GM21360 (cell line): ENCODE results near the gene CDH3.

Source experiments
- ATAC-seq: cut with Tn5 transposase; IDR thresholded peaks from one replicate; pipeline ENCODE4 v1.9.1; 2021; ENCODE audit warnings: mild to moderate bottlenecking, moderate library complexity; ENCODE audit not compliant: unreplicated experiment

Gene CDH3

GRCh38 chr16:68646953-68647659 lies 2.0 kb downstream of the CDH3 start:
- ATAC-seq = no peak

GRCh38 chr16:68651136-68651535 lies 6.0 kb downstream of the CDH3 start:
- ATAC-seq = no peak

GRCh38 chr16:68652659-68653058 lies 7.5 kb downstream of the CDH3 start:
- no peak for ATAC-seq

- no peak for ATAC-seq
These were observed 10.7 kb downstream of the CDH3 start for GRCh38 chr16:68655806-68656205.

GRCh38 chr16:68656751-68657150 lies 11.6 kb downstream of the CDH3 start:
- no peak for ATAC-seq

GRCh38 chr16:68658341-68658973 lies 13.3 kb downstream of the CDH3 start:
- no peak for ATAC-seq

- no peak for ATAC-seq
These were observed 13.9 kb downstream of the CDH3 start for GRCh38 chr16:68658974-68659360.

- no peak for ATAC-seq
These were observed 14.6 kb downstream of the CDH3 start for GRCh38 chr16:68659412-68660358.

- no peak for ATAC-seq
These were observed 15.3 kb downstream of the CDH3 start for GRCh38 chr16:68660359-68660795.

GRCh38 chr16:68662035-68662434 lies 16.9 kb downstream of the CDH3 start:
- ATAC-seq = no peak

GRCh38 chr16:68664297-68664696 lies 19.2 kb downstream of the CDH3 start:
- no peak for ATAC-seq

GRCh38 chr16:68665501-68665900 lies 20.4 kb downstream of the CDH3 start:
- ATAC-seq = no peak

- no peak for ATAC-seq
These were observed 23.2 kb downstream of the CDH3 start for GRCh38 chr16:68668266-68668665.

- no peak for ATAC-seq
These were observed 31.2 kb downstream of the CDH3 start for GRCh38 chr16:68676113-68676860.

- no peak for ATAC-seq
These were observed 35.9 kb downstream of the CDH3 start for GRCh38 chr16:68681038-68681437.

GRCh38 chr16:68685685-68686478 lies 40.8 kb downstream of the CDH3 start:
- no peak for ATAC-seq

GRCh38 chr16:68686905-68687304 lies 41.8 kb downstream of the CDH3 start:
- ATAC-seq = no peak

GRCh38 chr16:68689921-68690320 lies 44.8 kb downstream of the CDH3 start:
- no peak for ATAC-seq

- no peak for ATAC-seq
These were observed 50.5 kb downstream of the CDH3 start for GRCh38 chr16:68695575-68695974.

- ATAC-seq = no peak
These were observed 51.4 kb downstream of the CDH3 start for GRCh38 chr16:68696514-68696913.
